GM21390 (cell line): ENCODE results near the gene SURF4.
"Not testable (repeated sequence)": the region's sequence is repeated elsewhere in the genome, so short reads cannot be mapped to it uniquely, and the experiment has no call there.

Source experiments
- ATAC-seq: cut with Tn5 transposase; IDR thresholded peaks from one replicate; pipeline ENCODE4 v1.9.1; 2021; ENCODE audit not compliant: unreplicated experiment

SURF4 gene

DNA sequence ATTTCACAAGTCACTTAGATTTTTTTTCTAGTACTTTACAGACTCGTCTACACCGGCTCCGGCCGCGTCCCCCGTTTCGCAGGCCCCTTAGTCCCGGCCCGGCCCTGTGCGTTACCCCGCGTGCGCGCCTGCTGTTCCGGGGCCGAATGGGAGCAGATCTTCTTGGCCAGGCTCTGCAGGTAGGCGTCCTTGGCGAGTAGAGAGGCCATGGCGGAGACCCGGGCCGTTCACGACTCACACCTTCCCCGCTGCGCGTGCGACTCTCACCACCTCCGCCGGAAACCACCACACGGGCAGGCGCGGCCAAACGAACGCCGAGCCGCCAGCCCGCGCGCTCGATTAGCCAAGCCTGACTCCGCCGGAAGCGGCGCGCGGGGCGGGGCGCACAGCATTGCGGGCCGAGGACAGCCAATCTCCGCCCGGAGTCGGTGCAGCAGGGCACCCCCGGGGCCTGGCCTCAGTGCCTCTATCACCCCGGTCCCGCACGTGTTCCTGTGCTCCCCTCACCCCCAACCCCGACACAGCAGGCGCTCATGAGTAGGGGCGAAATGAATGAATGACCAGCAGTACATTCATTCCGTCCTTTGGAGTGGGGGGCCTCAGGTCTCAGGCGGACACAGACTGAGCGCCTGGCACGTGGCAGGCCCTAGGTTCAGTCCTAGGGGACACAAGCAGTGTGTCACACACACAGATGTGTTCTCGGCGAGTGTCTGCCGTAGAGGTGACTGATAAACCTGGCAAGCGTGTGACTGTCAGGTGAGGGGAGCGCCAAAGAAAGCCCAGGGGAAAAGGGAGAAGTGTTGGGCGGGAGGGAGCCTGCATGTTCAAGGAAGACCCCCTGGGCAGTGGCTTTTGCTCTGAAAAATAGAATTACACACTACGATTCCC is 39.7 kb downstream of the SURF4 start, which contains the start of gene SURF6:
TSS of gene SURF6 (minus strand) at position 265 of the 888 bp plus-strand sequence. CDS start at position 209, 56 bp downstream.
- peak; percentile 86 for ATAC-seq

- ATAC-seq, result not testable (repeated sequence)
Observed at GRCh38 chr9:133334888-133335287, 41.0 kb downstream of the SURF4 start.

DNA sequence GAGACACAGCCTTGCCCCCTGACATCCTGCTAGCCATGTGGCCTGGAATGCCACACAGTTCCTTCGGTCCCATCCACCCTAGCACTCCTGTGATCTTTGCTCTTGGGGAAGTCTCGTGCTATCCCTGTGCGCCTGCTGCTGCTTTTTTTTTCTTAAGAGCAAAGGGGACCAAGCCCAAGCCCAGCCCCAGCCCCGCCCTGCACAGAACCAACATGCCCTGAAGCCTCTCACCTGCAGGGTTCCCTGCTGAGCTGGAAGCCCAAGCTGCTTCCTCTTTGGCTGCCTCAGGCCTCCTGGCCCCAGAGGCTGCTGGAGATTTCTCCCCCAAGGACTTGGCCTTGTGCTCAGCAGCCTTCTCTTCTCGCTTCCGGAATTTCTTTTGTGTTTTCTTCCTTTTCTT is 41.7 kb downstream of the SURF4 start:
- ATAC-seq, result no peak

DNA sequence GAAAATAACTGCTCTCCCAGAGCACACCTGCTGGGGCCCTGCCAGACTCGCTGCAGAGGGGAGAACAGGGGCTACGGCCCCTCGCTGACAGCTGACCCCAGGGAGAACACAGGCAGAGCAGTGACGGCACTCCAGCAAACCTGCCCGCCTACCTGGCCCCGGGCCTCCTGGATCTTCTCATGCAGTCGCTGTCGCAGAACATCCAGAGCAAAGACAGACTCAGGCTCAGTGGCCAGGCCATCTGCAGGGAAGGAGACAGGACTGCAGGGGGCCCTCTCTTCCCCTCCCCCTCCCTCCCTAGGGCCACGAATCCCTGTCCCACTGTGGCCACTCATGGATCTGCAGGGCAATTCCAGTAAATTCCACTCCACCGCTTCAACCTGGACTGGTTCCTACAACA is 42.3 kb downstream of the SURF4 start:
- no peak for ATAC-seq

DNA sequence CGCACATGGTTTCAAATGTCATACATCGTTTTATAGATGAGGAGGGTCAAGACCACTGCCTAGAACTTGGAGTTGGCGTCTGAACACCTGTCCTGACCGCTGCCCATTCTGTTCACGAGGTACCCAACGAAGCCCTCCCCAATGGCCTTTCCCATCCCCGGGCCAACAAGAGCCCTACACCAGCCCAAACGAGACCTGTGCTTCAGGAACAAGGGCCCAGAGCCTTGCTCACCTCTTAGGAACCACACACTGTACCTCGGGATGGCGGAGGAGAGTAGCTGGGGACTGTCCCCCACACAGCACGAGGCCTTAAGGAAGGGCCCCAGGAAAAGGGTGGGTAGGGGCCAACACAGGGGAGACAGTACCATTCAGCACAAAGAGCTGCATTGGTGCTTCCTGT is 42.8 kb downstream of the SURF4 start:
- no peak for ATAC-seq

- no peak for ATAC-seq
Observed at GRCh38 chr9:133332381-133332730, 43.5 kb downstream of the SURF4 start.

- ATAC-seq, result no peak
Observed at GRCh38 chr9:133331641-133332380, 44.0 kb downstream of the SURF4 start.

- ATAC-seq, result no peak
Observed at GRCh38 chr9:133331221-133331620, 44.6 kb downstream of the SURF4 start.

DNA sequence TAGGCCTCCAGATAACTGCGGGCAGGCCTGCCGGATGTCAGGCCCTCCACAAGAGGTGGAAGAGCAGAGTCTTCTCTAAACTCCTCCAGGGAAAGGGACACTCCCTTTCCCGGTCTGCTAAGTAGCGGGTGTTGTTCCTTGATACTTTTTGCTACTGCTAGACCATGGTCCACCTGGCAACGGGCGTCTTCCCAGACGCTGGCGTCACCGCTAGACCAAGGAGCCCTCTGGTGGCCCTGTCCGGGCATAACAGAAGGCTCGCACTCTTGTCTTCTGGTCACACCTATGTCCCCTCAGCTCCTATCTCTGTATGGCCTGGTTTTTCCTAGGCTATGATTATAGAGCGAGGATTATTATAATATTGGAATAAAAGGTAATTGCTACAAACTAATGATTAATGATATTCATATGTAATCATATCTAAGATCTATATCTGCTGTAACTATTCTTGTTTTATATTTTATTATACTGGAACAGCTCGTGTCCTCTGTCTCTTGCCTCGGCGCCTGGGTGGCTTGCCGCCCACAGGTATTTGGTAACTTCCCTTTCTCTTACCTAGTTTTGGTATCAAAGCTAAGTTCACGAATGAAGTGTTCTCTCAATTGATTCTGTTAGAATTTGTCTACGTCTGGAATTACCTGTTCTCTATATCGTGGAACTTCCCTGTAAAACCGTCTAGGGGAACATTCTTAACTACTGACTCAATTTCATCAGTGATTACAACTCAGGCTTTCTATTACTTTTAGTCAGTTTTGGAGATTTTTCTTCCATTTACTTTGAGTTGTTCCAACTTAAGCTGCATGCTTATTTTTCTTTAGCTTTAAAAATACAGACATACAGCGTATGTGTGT is 46.3 kb downstream of the SURF4 start:
- ATAC-seq, result not testable (repeated sequence)

GRCh38 chr9:133327834-133328484 is 47.9 kb downstream of the SURF4 start:
- no peak for ATAC-seq

DNA sequence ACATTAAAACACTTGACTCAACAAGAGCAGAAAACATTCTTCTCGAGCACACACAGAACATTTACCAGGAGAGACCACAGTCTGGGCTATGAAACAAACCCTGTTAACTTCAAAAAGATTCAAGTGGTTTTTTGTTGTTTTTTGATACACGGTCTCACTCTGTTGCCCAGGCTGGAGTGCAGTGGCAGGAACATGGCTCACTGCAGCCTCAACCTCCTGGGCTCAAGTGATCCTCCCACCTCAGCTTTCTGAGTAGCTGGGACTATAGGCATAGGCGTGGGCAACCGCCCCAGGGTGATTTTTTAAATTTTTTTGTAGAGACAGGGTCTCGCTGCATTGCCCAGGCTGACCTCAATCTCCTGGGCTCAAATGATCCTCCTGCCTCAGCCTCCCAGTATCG is 48.8 kb downstream of the SURF4 start:
- ATAC-seq, result not testable (repeated sequence)

DNA sequence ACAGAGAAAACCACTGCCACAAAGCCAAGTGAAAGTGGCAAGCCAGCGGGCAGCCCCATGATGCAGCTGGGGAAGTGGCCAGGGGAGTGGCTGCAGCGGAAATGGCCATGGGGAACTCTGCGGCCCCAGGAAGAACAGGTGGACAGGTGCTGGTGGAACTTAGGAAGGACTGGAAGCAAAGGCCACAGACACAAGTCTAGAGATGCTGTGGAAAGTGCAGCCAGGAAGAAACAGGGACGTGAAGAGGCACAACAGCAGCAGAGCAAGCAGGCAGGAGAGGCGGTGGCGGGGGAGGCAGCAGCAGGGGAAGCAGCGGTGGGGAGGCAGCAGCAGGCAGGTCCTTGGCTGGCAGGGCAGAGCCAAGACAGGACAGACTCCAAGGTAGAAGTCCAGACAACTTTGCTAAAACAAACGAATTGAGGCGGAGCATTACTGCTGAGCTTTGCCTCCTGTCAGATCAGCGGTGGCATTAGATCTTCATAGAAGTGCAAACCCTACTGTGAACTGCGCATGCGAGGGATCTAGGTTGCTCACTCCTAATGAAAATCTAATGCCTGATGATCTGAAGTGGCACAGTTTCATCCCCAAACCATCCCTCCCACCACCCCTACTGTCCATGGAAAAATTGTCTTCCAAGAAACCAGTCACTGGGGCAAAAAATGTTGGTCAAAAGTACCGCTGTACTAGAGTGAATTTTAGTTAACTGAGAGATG is 51.7 kb downstream of the SURF4 start:
- ATAC-seq, result no peak

- no peak for ATAC-seq
Observed at GRCh38 chr9:133323211-133323610, 52.6 kb downstream of the SURF4 start.

DNA sequence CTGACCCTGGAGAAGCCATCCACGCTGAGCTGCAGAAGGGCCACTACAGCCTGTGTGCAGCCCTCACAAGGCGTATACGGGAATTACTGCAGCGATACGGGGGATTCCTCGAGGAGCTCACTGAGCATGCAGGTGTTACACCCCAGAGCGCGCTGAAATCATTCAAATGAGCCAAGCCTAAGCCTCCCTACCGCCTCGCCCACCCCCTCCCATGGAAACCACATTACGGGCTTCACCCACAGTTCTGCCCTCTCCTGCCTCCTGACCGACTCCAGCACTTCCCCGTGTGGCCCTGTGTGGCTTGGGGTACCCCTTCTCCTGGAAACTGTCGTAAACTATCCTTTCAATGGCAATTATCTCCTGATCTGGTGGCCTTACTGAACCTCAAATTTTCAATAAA is 53.2 kb downstream of the SURF4 start:
- no peak for ATAC-seq

DNA sequence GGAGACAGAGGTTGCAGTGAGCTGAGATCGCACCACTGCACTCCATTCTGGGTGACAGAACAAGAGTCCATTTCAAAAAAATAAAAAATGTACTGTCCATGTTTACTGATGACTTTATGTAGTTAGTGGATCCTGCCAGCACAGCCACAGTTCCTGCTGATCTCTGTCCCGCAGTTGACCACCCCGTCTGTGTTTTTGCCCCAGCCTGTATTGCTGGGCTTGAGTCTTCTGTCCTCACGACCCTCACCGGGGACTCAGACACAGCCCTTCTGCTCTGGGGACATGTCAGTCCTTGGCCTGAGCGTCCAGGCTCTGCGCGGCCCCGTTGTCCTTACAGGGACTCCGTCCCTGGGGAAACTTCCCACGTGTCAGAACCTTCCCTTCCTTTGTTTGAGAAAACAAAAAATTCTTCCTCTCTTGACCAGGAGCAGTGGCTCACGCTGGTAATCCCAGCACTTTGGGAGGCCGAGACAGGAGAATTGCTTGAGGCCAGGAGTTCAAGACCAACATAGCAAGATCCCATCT is 54.4 kb downstream of the SURF4 start:
- no peak for ATAC-seq

- ATAC-seq, result no peak
Observed at GRCh38 chr9:133320421-133320881, 55.4 kb downstream of the SURF4 start.

- ATAC-seq, result not testable (repeated sequence)
Observed at GRCh38 chr9:133317551-133317950, 58.3 kb downstream of the SURF4 start.

DNA sequence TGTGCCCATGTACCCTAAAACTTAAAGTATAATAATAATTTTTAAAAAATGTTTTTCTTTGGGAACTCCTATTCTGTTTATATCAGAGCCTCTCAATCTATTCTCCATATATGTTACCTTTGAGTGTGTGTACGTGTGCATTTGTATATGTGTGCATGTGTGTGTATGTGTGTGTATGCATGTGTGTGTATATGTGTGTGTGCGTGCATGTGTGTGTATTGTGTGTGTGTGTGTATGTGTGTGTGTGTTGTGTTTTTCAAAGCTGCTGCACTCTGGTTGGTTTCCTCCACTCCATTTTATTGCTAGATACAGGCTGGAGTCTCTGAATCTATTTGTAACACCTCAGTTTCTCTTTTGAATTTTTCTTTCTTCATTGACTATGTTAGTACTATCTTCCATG is 59.9 kb downstream of the SURF4 start:
- ATAC-seq, result no peak
